WTC11 (cell line): ENCODE measurements around the gene FMN2. TPM values are rescaled to one million over a fixed set of nuclear protein-coding genes. Genes with fewer than 3 reads are reported as not detected.

Experiments
- ATAC-seq: fragments of 200-7000 bp; cut with Tn5 transposase; 2 replicates; pipeline ENCODE4 v1.10.0; 2021; ENCODE audit warnings: mild to moderate bottlenecking, moderate library complexity
- CTCF ChIA-PET: fragments of 300-600 bp; sonication (Branson Sonifier 250); formaldehyde crosslinking; loops from one replicate; lab custom pipeline; 2021; ENCODE audit warnings: antibody characterized with exemption; lab: Charles Lee
- POLR2A ChIA-PET: fragments of 350-600 bp; sonication (Branson Sonifier 250); formaldehyde crosslinking; loops from one replicate; lab custom pipeline; 2021; ENCODE audit warnings: antibody characterized with exemption; lab: Charles Lee
- DNase-seq: peaks from one replicate; pipeline ENCODE4 v3.0.0; 2021; ENCODE audit warnings: low spot score
- H3K27ac Mint-ChIP-seq: 2 replicates; pipeline ENCODE4 v1.8.0; 2021; ENCODE audit warnings: mixed read lengths
- H3K27me3 Mint-ChIP-seq: 2 replicates; pipeline ENCODE4 v1.8.0; 2021; ENCODE audit warnings: low read depth, mild to moderate bottlenecking, moderate library complexity, mixed read lengths
- H3K36me3 Mint-ChIP-seq: 2 replicates; pipeline ENCODE4 v1.8.0; 2021; ENCODE audit warnings: mixed read lengths
- H3K4me1 Mint-ChIP-seq: 2 replicates; pipeline ENCODE4 v1.8.0; 2022; ENCODE audit warnings: mixed read lengths
- H3K4me3 Mint-ChIP-seq: 2 replicates; pipeline ENCODE4 v1.8.0; 2021; ENCODE audit warnings: mild to moderate bottlenecking, moderate library complexity, mixed read lengths
- H3K9me3 Mint-ChIP-seq: 2 replicates; pipeline ENCODE4 v1.8.0; 2021; ENCODE audit warnings: mixed read lengths
- ARID4B ChIP-seq: sonication (generic); formaldehyde crosslinking; IDR thresholded peaks from 2 replicates; pipeline ENCODE4 v1.8.0; 2023; ENCODE audit warnings: missing genetic modification reagents, mild to moderate bottlenecking, borderline replicate concordance
- CREB1 ChIP-seq: sonication (generic); formaldehyde crosslinking; IDR thresholded peaks from 2 replicates; pipeline ENCODE4 v1.8.0; 2023; ENCODE audit warnings: mild to moderate bottlenecking, missing genetic modification reagents
- ETV6 ChIP-seq: sonication (generic); formaldehyde crosslinking; IDR thresholded peaks from 2 replicates; pipeline ENCODE4 v1.8.1; 2022; ENCODE audit warnings: mild to moderate bottlenecking, missing genetic modification reagents
- JAZF1 ChIP-seq: fragments of 250-450 bp; sonication (Bioruptor Pico); IDR thresholded peaks from 2 replicates; pipeline ENCODE4 v1.9.0; 2021; ENCODE audit warnings: moderate library complexity, mild to moderate bottlenecking, inconsistent platforms
- NFYB ChIP-seq: sonication (generic); formaldehyde crosslinking; conservative IDR thresholded peaks from 2 replicates; pipeline ENCODE4 v1.8.0; 2022; ENCODE audit warnings: low read depth, missing genetic modification reagents
- SMAD3 ChIP-seq: sonication (generic); formaldehyde crosslinking; IDR thresholded peaks from 2 replicates; pipeline ENCODE4 v1.8.0; 2022; ENCODE audit warnings: missing genetic modification reagents, mild to moderate bottlenecking, borderline replicate concordance
- TEAD1 ChIP-seq: sonication (generic); formaldehyde crosslinking; IDR thresholded peaks from 2 replicates; pipeline ENCODE4 v1.8.0; 2022; ENCODE audit warnings: mild to moderate bottlenecking, missing genetic modification reagents
- ZNF138 ChIP-seq: sonication (generic); formaldehyde crosslinking; conservative IDR thresholded peaks from 2 replicates; pipeline ENCODE4 v1.8.1; 2022; ENCODE audit warnings: mild to moderate bottlenecking, moderate library complexity, missing genetic modification reagents
- ZNF317 ChIP-seq: sonication (generic); formaldehyde crosslinking; IDR thresholded peaks from 2 replicates; pipeline ENCODE4 v1.8.1; 2023; ENCODE audit warnings: low read depth, mild to moderate bottlenecking, moderate library complexity, missing genetic modification reagents, borderline replicate concordance
- total RNA-seq: library from RNA; stranded (reverse); gene quantifications from 3 replicates; pipeline ENCODE4 v1.2.3, GENCODE V29; 2021
- TF ChIP-seq, protein P1 (sequence below): fragments of 250-450 bp; sonication (Bioruptor Pico); IDR thresholded peaks from 2 replicates; pipeline ENCODE4 v1.9.0; 2021; ENCODE audit warnings: mild to moderate bottlenecking
- TF ChIP-seq, protein P2 (sequence below): sonication (generic); formaldehyde crosslinking; IDR thresholded peaks from 2 replicates; pipeline ENCODE4 v1.8.1; 2023; ENCODE audit warnings: mild to moderate bottlenecking, missing genetic modification reagents
- TF ChIP-seq, protein P3 (sequence below): sonication (generic); formaldehyde crosslinking; conservative IDR thresholded peaks from 2 replicates; pipeline ENCODE4 v1.8.1; 2022; ENCODE audit warnings: mild to moderate bottlenecking, missing genetic modification reagents
- TF ChIP-seq, protein P4 (sequence below): sonication (generic); formaldehyde crosslinking; IDR thresholded peaks from 2 replicates; pipeline ENCODE4 v1.8.1; 2022; ENCODE audit warnings: low read depth, missing genetic modification reagents, borderline replicate concordance
- TF ChIP-seq, protein P5 (sequence below): fragments of 250-450 bp; sonication (Bioruptor Pico); conservative IDR thresholded peaks from 2 replicates; pipeline ENCODE4 v1.9.0; 2021; ENCODE audit warnings: mild to moderate bottlenecking

Gene FMN2
- total RNA-seq, 1 experiment from 2014 or later: 1.8 TPM

- POLR2A ChIA-PET: no interaction called here
- CTCF ChIA-PET: no interaction called here
- Mint-ChIP-seq H3K4me1 (peaks cover 16% of the 10 kb centered on the region), H3K27ac (no peak overlapping the region), H3K36me3 (no peaks in the 10 kb centered on the region), H3K9me3 (peaks cover 16% of the 10 kb centered on the region)
- no peak for DNase-seq
- TF ChIP-seq, protein P1, sequence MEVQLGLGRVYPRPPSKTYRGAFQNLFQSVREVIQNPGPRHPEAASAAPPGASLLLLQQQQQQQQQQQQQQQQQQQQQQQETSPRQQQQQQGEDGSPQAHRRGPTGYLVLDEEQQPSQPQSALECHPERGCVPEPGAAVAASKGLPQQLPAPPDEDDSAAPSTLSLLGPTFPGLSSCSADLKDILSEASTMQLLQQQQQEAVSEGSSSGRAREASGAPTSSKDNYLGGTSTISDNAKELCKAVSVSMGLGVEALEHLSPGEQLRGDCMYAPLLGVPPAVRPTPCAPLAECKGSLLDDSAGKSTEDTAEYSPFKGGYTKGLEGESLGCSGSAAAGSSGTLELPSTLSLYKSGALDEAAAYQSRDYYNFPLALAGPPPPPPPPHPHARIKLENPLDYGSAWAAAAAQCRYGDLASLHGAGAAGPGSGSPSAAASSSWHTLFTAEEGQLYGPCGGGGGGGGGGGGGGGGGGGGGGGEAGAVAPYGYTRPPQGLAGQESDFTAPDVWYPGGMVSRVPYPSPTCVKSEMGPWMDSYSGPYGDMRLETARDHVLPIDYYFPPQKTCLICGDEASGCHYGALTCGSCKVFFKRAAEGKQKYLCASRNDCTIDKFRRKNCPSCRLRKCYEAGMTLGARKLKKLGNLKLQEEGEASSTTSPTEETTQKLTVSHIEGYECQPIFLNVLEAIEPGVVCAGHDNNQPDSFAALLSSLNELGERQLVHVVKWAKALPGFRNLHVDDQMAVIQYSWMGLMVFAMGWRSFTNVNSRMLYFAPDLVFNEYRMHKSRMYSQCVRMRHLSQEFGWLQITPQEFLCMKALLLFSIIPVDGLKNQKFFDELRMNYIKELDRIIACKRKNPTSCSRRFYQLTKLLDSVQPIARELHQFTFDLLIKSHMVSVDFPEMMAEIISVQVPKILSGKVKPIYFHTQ: no peak
- no peak for TF ChIP-seq NFYB (CRISPR knock-in tag)
- TF ChIP-seq TEAD1: no peak
- TF ChIP-seq, protein P2, sequence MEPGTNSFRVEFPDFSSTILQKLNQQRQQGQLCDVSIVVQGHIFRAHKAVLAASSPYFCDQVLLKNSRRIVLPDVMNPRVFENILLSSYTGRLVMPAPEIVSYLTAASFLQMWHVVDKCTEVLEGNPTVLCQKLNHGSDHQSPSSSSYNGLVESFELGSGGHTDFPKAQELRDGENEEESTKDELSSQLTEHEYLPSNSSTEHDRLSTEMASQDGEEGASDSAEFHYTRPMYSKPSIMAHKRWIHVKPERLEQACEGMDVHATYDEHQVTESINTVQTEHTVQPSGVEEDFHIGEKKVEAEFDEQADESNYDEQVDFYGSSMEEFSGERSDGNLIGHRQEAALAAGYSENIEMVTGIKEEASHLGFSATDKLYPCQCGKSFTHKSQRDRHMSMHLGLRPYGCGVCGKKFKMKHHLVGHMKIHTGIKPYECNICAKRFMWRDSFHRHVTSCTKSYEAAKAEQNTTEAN (CRISPR knock-in tag): no peak
- no peak for TF ChIP-seq ARID4B
- no peak for TF ChIP-seq JAZF1 (CRISPR knock-in tag)
- TF ChIP-seq, protein P3, sequence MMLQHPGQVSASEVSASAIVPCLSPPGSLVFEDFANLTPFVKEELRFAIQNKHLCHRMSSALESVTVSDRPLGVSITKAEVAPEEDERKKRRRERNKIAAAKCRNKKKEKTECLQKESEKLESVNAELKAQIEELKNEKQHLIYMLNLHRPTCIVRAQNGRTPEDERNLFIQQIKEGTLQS (CRISPR knock-in tag): no peak
- TF ChIP-seq CREB1 (CRISPR knock-in tag): no peak
- no peak for TF ChIP-seq ETV6
- TF ChIP-seq ZNF317 (CRISPR knock-in tag): no peak
- no peak for TF ChIP-seq ZNF138
- TF ChIP-seq, protein P4, sequence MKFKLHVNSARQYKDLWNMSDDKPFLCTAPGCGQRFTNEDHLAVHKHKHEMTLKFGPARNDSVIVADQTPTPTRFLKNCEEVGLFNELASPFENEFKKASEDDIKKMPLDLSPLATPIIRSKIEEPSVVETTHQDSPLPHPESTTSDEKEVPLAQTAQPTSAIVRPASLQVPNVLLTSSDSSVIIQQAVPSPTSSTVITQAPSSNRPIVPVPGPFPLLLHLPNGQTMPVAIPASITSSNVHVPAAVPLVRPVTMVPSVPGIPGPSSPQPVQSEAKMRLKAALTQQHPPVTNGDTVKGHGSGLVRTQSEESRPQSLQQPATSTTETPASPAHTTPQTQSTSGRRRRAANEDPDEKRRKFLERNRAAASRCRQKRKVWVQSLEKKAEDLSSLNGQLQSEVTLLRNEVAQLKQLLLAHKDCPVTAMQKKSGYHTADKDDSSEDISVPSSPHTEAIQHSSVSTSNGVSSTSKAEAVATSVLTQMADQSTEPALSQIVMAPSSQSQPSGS (CRISPR knock-in tag): no peak
- TF ChIP-seq, protein P5, sequence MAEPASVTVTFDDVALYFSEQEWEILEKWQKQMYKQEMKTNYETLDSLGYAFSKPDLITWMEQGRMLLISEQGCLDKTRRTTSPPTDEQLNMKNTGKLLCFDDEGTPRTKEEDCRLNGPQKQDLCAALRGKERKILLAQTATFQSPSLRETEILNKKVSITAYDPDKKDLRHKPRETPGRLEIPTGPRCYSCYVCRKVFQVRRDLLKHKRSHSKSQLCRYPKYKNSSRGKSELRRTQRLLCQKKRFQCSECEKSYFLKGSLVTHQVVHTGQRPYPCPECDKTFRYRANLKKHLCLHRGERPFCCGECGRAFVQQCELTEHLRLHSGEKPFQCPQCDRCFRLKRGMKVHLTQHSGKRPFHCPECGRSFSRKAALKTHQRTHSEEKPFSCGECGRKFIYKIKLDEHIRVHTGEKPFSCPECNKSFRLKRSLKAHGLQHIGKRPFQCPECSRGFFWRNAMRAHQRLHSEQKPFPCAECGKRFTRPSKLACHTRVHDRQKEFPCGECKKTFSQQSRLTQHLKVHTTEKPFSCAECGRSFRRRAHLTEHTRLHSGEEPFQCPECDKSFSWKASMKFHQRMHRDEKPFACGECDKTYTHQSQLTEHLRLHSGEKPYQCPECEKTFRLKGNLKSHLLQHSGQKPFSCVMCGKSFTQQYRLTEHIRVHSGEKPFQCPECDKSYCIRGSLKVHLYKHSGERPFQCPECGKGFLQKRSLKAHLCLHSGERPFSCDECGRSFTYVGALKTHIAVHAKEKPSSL (CRISPR knock-in tag): no peak
- TF ChIP-seq SMAD3: no peak
- TF ChIP-seq, all 79 proteins: peak for 0
- Mint-ChIP-seq H3K27me3 (no peaks in the 10 kb centered on the region; the same call in 1 of the 2 replicates), H3K4me3 (no peak overlapping the region)
- ATAC-seq: no peak
These were observed 153.4 kb downstream of the FMN2 start for GRCh38 chr1:240244968-240245628.
